Parathyroid adenoma (tissue), 2 donors: ENCODE data around the gene KATNAL1.

Experiments used
- H2AFZ ChIP-seq: fragments of 300-600 bp; sonication (generic); one replicate; pipeline ENCODE4 v1.7.0; 2017; ENCODE audit warnings: antibody characterized with exemption, mild to moderate bottlenecking
- H3K27ac ChIP-seq: fragments of 300-600 bp; sonication (generic); one replicate; pipeline ENCODE4 v1.7.0; 2017
- H3K27me3 ChIP-seq: fragments of 300-600 bp; sonication (generic); one replicate; pipeline ENCODE4 v1.7.0; 2017; ENCODE audit warnings: low read length; ENCODE audit not compliant: control insufficient read depth, insufficient read depth
- H3K36me3 ChIP-seq: fragments of 300-600 bp; sonication (generic); one replicate; pipeline ENCODE4 v1.7.0; 2017; ENCODE audit warnings: low read length; ENCODE audit not compliant: control insufficient read depth, insufficient read depth
- H3K4me1 ChIP-seq: fragments of 300-600 bp; sonication (generic); one replicate; pipeline ENCODE4 v1.7.0; 2017; ENCODE audit warnings: control low read depth
- H3K4me2 ChIP-seq: fragments of 300-600 bp; sonication (generic); one replicate; pipeline ENCODE4 v1.7.0; 2017; ENCODE audit warnings: low read length
- H3K4me3 ChIP-seq: fragments of 300-600 bp; sonication (generic); one replicate; pipeline ENCODE4 v1.7.0; 2017; ENCODE audit warnings: low read depth, low read length
- H3K79me2 ChIP-seq: fragments of 300-600 bp; sonication (generic); one replicate; pipeline ENCODE4 v1.7.0; 2017; ENCODE audit warnings: control low read depth
- H3K9ac ChIP-seq: fragments of 300-600 bp; sonication (generic); one replicate; pipeline ENCODE4 v1.7.0; 2017; ENCODE audit warnings: mild to moderate bottlenecking
- H3K9me3 ChIP-seq: fragments of 300-600 bp; sonication (generic); one replicate; pipeline ENCODE4 v1.7.0; 2017; ENCODE audit warnings: low read length; ENCODE audit not compliant: control insufficient read depth
- CTCF ChIP-seq: fragments of 300-600 bp; sonication (generic); IDR thresholded peaks from one replicate; pipeline ENCODE4 v1.7.0; 2017; ENCODE audit warnings: antibody characterized with exemption, mild to moderate bottlenecking
- donor health status: primary hyperparathyroidism.

KATNAL1 gene

GRCh38 chr13:30319655-30320054 lies 12.3 kb upstream of the KATNAL1 start:
- Histone ChIP-seq H3K79me2 (no peaks in the 10 kb centered on the region), H3K4me3 (no peak overlapping the region), H3K9ac (no peak overlapping the region), H3K9me3 (no peaks in the 10 kb centered on the region), H2AFZ (no peak overlapping the region), H3K27ac (no peak overlapping the region), H3K36me3 (no peaks in the 10 kb centered on the region), H3K4me2 (no peak overlapping the region), H3K4me1 (no peaks in the 10 kb centered on the region), H3K27me3 (no peaks in the 10 kb centered on the region)
- TF ChIP-seq CTCF: no peak

- H2AFZ ChIP-seq: no peak overlapping the region
- H3K27ac ChIP-seq: no peak overlapping the region
These were observed 11.8 kb upstream of the KATNAL1 start for GRCh38 chr13:30319130-30319529.

GRCh38 chr13:30318026-30318425 lies 10.7 kb upstream of the KATNAL1 start:
- no peaks in the 10 kb centered on the region for H3K36me3 ChIP-seq
- H3K27ac ChIP-seq: no peak overlapping the region
- no peaks in the 10 kb centered on the region for H3K9me3 ChIP-seq
- H3K9ac ChIP-seq: no peak overlapping the region
- no peaks in the 10 kb centered on the region for H3K27me3 ChIP-seq
- H2AFZ ChIP-seq: no peak overlapping the region
- H3K4me1 ChIP-seq: no peaks in the 10 kb centered on the region
- TF ChIP-seq CTCF: no peak
- no peak overlapping the region for H3K4me3 ChIP-seq
- no peaks in the 10 kb centered on the region for H3K79me2 ChIP-seq
- H3K4me2 ChIP-seq: no peak overlapping the region

More at GRCh38 chr13:30319130-30319529, 11.8 kb upstream of the KATNAL1 start:
- Histone ChIP-seq H3K79me2 (no peaks in the 10 kb centered on the region), H3K9ac (no peak overlapping the region), H3K4me2 (no peak overlapping the region), H3K36me3 (no peaks in the 10 kb centered on the region), H3K27me3 (no peaks in the 10 kb centered on the region), H3K4me1 (no peaks in the 10 kb centered on the region), H3K9me3 (no peaks in the 10 kb centered on the region), H3K4me3 (no peak overlapping the region)
- TF ChIP-seq CTCF: no peak

- Histone ChIP-seq H2AFZ (no peak overlapping the region), H3K79me2 (no peaks in the 10 kb centered on the region), H3K36me3 (no peaks in the 10 kb centered on the region), H3K4me3 (no peak overlapping the region), H3K9me3 (no peaks in the 10 kb centered on the region), H3K9ac (no peak overlapping the region), H3K27ac (no peak overlapping the region), H3K27me3 (no peaks in the 10 kb centered on the region), H3K4me2 (no peak overlapping the region), H3K4me1 (no peaks in the 10 kb centered on the region)
- no peak for TF ChIP-seq CTCF
These were observed 7.2 kb upstream of the KATNAL1 start for GRCh38 chr13:30314562-30314961.

GRCh38 chr13:30314069-30314468 lies 6.7 kb upstream of the KATNAL1 start:
- Histone ChIP-seq H2AFZ (no peak overlapping the region), H3K9me3 (no peaks in the 10 kb centered on the region), H3K36me3 (no peaks in the 10 kb centered on the region), H3K27me3 (no peaks in the 10 kb centered on the region), H3K27ac (no peak overlapping the region), H3K4me3 (no peak overlapping the region), H3K9ac (no peak overlapping the region), H3K4me2 (no peak overlapping the region), H3K79me2 (no peaks in the 10 kb centered on the region), H3K4me1 (no peaks in the 10 kb centered on the region)
- TF ChIP-seq CTCF: no peak
